HEK293 (cell line): ENCODE data around the gene KRTAP10-5.

Source experiments
- CTCF ChIA-PET: fragments of 350-600 bp; formaldehyde crosslinking; extraction: SDS; loops from one replicate; lab custom pipeline; 2021; ENCODE audit warnings: antibody characterized with exemption; lab: Yijun Ruan, JAX
- POLR2A ChIA-PET: fragments of 300-600 bp; formaldehyde crosslinking; extraction: SDS; loops from one replicate; lab custom pipeline; 2020; ENCODE audit warnings: antibody characterized with exemption, inconsistent platforms; lab: Yijun Ruan, JAX
- H3K27ac ChIP-seq: fragments of 200-500 bp; sonication (Bioruptor generic); 2 replicates; pipeline ENCODE4 v1.5.1; 2014; ENCODE audit warnings: low read depth, low read length, control low read depth, inconsistent platforms; ENCODE audit errors: extremely low read depth
- H3K36me3 ChIP-seq, 2 experiments: fragments of 200-500 bp in 1 of 2; sonication (Bioruptor generic) in 1 of 2; 1 replicate in 1 of 2; 2 replicates in 1 of 2; pipeline ENCODE4 v1.5.1; 2014 to 2017; ENCODE audit warnings: inconsistent platforms in 2 of 2, low read length in 2 of 2; ENCODE audit not compliant: control insufficient read depth in 2 of 2, insufficient read depth in 1 of 2
- H3K4me1 ChIP-seq: fragments of 200-500 bp; sonication (Bioruptor generic); 2 replicates; pipeline ENCODE4 v1.5.1; 2014; ENCODE audit warnings: mild to moderate bottlenecking, low read length, inconsistent platforms; ENCODE audit not compliant: control insufficient read depth, insufficient read depth
- H3K4me3 ChIP-seq: 2 replicates; pipeline ENCODE4 v1.5.1; 2011; ENCODE audit warnings: low read depth, mild to moderate bottlenecking, control low read depth, low read length, moderate library complexity
- H3K9me3 ChIP-seq: fragments of 200-500 bp; sonication (Bioruptor generic); 2 replicates; pipeline ENCODE4 v1.5.1; 2014; ENCODE audit warnings: low read depth, low read length, inconsistent platforms; ENCODE audit not compliant: control insufficient read depth, insufficient read depth
- GLIS1 ChIP-seq: fragments of 450-650 bp; formaldehyde crosslinking; IDR thresholded peaks from 2 replicates; pipeline ENCODE4 v1.5.1; 2016; ENCODE audit warnings: missing biosample characterization, missing genetic modification characterization
- KLF8 ChIP-seq: fragments of 450-650 bp; formaldehyde crosslinking; IDR thresholded peaks from 2 replicates; pipeline ENCODE4 v1.5.1; 2016; ENCODE audit warnings: missing biosample characterization, missing genetic modification characterization
- PRDM1 ChIP-seq: fragments of 450-650 bp; formaldehyde crosslinking; IDR thresholded peaks from 2 replicates; pipeline ENCODE4; 2016; ENCODE audit warnings: missing biosample characterization, missing genetic modification characterization
- ZBTB6 ChIP-seq: fragments of 450-650 bp; formaldehyde crosslinking; IDR thresholded peaks from 2 replicates; pipeline ENCODE4 v1.5.1; 2017; ENCODE audit warnings: missing biosample characterization, missing genetic modification characterization
- ZFP41 ChIP-seq: fragments of 450-650 bp; formaldehyde crosslinking; IDR thresholded peaks from 2 replicates; pipeline ENCODE4 v1.5.1; 2016; ENCODE audit warnings: missing biosample characterization, missing genetic modification characterization, borderline replicate concordance
- ZNF10 ChIP-seq: fragments of 450-650 bp; formaldehyde crosslinking; IDR thresholded peaks from 2 replicates; pipeline ENCODE4 v1.5.1; 2017; ENCODE audit warnings: missing biosample characterization, missing genetic modification characterization
- ZNF146 ChIP-seq: fragments of 450-650 bp; formaldehyde crosslinking; IDR thresholded peaks from 2 replicates; pipeline ENCODE4 v1.5.1; 2016; ENCODE audit warnings: missing biosample characterization, missing genetic modification characterization
- ZNF155 ChIP-seq: fragments of 450-650 bp; formaldehyde crosslinking; IDR thresholded peaks from 2 replicates; pipeline ENCODE4 v1.5.1; 2016; ENCODE audit warnings: missing biosample characterization, missing genetic modification characterization
- ZNF292 ChIP-seq: fragments of 450-650 bp; formaldehyde crosslinking; IDR thresholded peaks from 2 replicates; pipeline ENCODE4 v1.5.1; 2016; ENCODE audit warnings: low read depth, missing biosample characterization, missing genetic modification characterization, borderline replicate concordance
- ZNF341 ChIP-seq: fragments of 450-650 bp; formaldehyde crosslinking; IDR thresholded peaks from 2 replicates; pipeline ENCODE4; 2016; ENCODE audit warnings: low read depth, missing biosample characterization, missing genetic modification characterization
- ZNF350 ChIP-seq: fragments of 450-650 bp; formaldehyde crosslinking; IDR thresholded peaks from 2 replicates; pipeline ENCODE4 v1.5.0; 2017; ENCODE audit warnings: missing biosample characterization, mild to moderate bottlenecking, missing genetic modification characterization
- ZNF366 ChIP-seq: fragments of 450-650 bp; formaldehyde crosslinking; conservative IDR thresholded peaks from 2 replicates; pipeline ENCODE4 v1.5.1; 2016; ENCODE audit warnings: missing biosample characterization, missing genetic modification characterization
- ZNF398 ChIP-seq: fragments of 450-650 bp; formaldehyde crosslinking; IDR thresholded peaks from 2 replicates; pipeline ENCODE4 v1.5.1; 2017; ENCODE audit warnings: missing biosample characterization, missing genetic modification characterization
- ZNF426 ChIP-seq: fragments of 450-650 bp; formaldehyde crosslinking; IDR thresholded peaks from 2 replicates; pipeline ENCODE4 v1.5.1; 2017; ENCODE audit warnings: missing biosample characterization, missing genetic modification characterization, mild to moderate bottlenecking, inconsistent platforms, moderate library complexity
- ZNF433 ChIP-seq: fragments of 450-650 bp; formaldehyde crosslinking; IDR thresholded peaks from 2 replicates; pipeline ENCODE4 v1.5.1; 2016; ENCODE audit warnings: missing biosample characterization, missing genetic modification characterization, low read depth
- ZNF488 ChIP-seq: fragments of 450-650 bp; formaldehyde crosslinking; IDR thresholded peaks from 2 replicates; pipeline ENCODE4 v1.5.1; 2016; ENCODE audit warnings: missing biosample characterization, missing genetic modification characterization
- ZNF530 ChIP-seq: fragments of 450-650 bp; formaldehyde crosslinking; IDR thresholded peaks from 2 replicates; pipeline ENCODE4 v1.5.1; 2016; ENCODE audit warnings: low read depth, missing biosample characterization, missing genetic modification characterization
- ZNF624 ChIP-seq: fragments of 450-650 bp; formaldehyde crosslinking; IDR thresholded peaks from 2 replicates; pipeline ENCODE4 v1.5.1; 2017; ENCODE audit warnings: missing biosample characterization, missing genetic modification characterization
- ZNF626 ChIP-seq: fragments of 450-650 bp; sonication (Bioruptor Pico); formaldehyde crosslinking; IDR thresholded peaks from 2 replicates; pipeline ENCODE4 v1.5.1; 2018; ENCODE audit warnings: missing biosample characterization, missing genetic modification characterization, inconsistent platforms
- ZNF670 ChIP-seq: fragments of 450-650 bp; formaldehyde crosslinking; IDR thresholded peaks from 2 replicates; pipeline ENCODE4 v1.5.1; 2016; ENCODE audit warnings: missing biosample characterization, missing genetic modification characterization, low read depth
- ZNF677 ChIP-seq: fragments of 450-650 bp; IDR thresholded peaks from 2 replicates; pipeline ENCODE4 v1.5.0; 2018; ENCODE audit warnings: missing biosample characterization, mild to moderate bottlenecking, missing genetic modification characterization, moderate library complexity
- ZNF791 ChIP-seq: fragments of 450-650 bp; formaldehyde crosslinking; IDR thresholded peaks from 2 replicates; pipeline ENCODE4 v1.5.1; 2016; ENCODE audit warnings: missing biosample characterization, missing genetic modification characterization
- ZNF830 ChIP-seq: fragments of 450-650 bp; IDR thresholded peaks from 2 replicates; pipeline ENCODE4 v1.5.0; 2018; ENCODE audit warnings: missing biosample characterization, missing genetic modification characterization, low read depth, mild to moderate bottlenecking, moderate library complexity

The KRTAP10-5 gene

GRCh38 chr21:44590311-44590721 lies 9.9 kb upstream of the KRTAP10-5 start:
- H3K36me3 ChIP-seq, result no peaks in the 10 kb centered on the region
- H3K27ac ChIP-seq, result no peak overlapping the region
- H3K4me1 ChIP-seq, result no peaks in the 10 kb centered on the region
- TF ChIP-seq ZNF624 (no peak), ZFP41 (tag by site-specific recombination) (no peak), ZNF341 (tag by site-specific recombination) (no peak), ZNF426 (tag by site-specific recombination) (no peak), ZNF155 (tag by site-specific recombination) (no peak), ZNF830 (tag by site-specific recombination) (no peak), ZNF530 (tag by site-specific recombination) (no peak), ZNF626 (tag by site-specific recombination) (no peak), ZNF10 (tag by site-specific recombination) (no peak), ZNF292 (tag by site-specific recombination) (no peak), ZNF433 (no peak), ZNF677 (tag by site-specific recombination) (no peak), PRDM1 (tag by site-specific recombination) (no peak), ZNF670 (tag by site-specific recombination) (no peak)
- no peak overlapping the region for H3K4me3 ChIP-seq
- POLR2A ChIA-PET, result no interaction called here
- H3K9me3 ChIP-seq, result 0 out of 2 replicates have a peak, but pooled peaks cover under 1% of the 10 kb centered on the region
- CTCF ChIA-PET, result no interaction called here

GRCh38 chr21:44589586-44590305 lies 9.3 kb upstream of the KRTAP10-5 start:
- TF ChIP-seq GLIS1 (tag by site-specific recombination) (0 out of 2 replicates have a peak, but pooled peaks have one; percentile 11), ZNF292 (tag by site-specific recombination) (no peak)
- POLR2A ChIA-PET, result no interaction called here
- H3K4me3 ChIP-seq, result no peak overlapping the region
- no peaks in the 10 kb centered on the region for H3K36me3 ChIP-seq
- no peak overlapping the region for H3K27ac ChIP-seq
- no peaks in the 10 kb centered on the region for H3K4me1 ChIP-seq
- CTCF ChIA-PET, result no interaction called here
- H3K9me3 ChIP-seq, result peaks cover 2% of the 10 kb centered on the region; the same call in 1 of the 2 replicates

- Histone ChIP-seq H3K27ac (no peak overlapping the region), H3K36me3 (no peaks in the 10 kb centered on the region), H3K4me1 (no peaks in the 10 kb centered on the region), H3K9me3 (peaks cover 2% of the 10 kb centered on the region; the same call in 1 of the 2 replicates), H3K4me3 (no peak overlapping the region)
- ChIA-PET POLR2A (no interaction called here), CTCF (no interaction called here)
- TF ChIP-seq ZNF146 (tag by site-specific recombination) (peak; percentile 91), ZNF398 (tag by site-specific recombination) (no peak)
Observed at GRCh38 chr21:44589094-44589493, 8.7 kb upstream of the KRTAP10-5 start.

- Histone ChIP-seq H3K9me3 (peaks cover 2% of the 10 kb centered on the region; the same call in 1 of the 2 replicates), H3K36me3 (no peaks in the 10 kb centered on the region), H3K4me3 (no peak overlapping the region), H3K4me1 (no peaks in the 10 kb centered on the region), H3K27ac (no peak overlapping the region)
- CTCF ChIA-PET, result no interaction called here
- POLR2A ChIA-PET, result no interaction called here
- TF ChIP-seq ZNF366 (tag by site-specific recombination) (no peak), ZNF488 (no peak), KLF8 (tag by site-specific recombination) (no peak), ZNF350 (no peak), ZNF398 (tag by site-specific recombination) (no peak), ZBTB6 (tag by site-specific recombination) (no peak), ZNF791 (tag by site-specific recombination) (no peak)
Observed at GRCh38 chr21:44585892-44586291, 5.5 kb upstream of the KRTAP10-5 start.
